ENCODE data around the gene PBX1. TPM values are rescaled to one million over a fixed set of nuclear protein-coding genes. Genes with fewer than 3 reads are reported as not detected.

The PBX1 gene
- polyA plus RNA-seq, 3 donors: 160 to 170 (median 165) TPM

DNA sequence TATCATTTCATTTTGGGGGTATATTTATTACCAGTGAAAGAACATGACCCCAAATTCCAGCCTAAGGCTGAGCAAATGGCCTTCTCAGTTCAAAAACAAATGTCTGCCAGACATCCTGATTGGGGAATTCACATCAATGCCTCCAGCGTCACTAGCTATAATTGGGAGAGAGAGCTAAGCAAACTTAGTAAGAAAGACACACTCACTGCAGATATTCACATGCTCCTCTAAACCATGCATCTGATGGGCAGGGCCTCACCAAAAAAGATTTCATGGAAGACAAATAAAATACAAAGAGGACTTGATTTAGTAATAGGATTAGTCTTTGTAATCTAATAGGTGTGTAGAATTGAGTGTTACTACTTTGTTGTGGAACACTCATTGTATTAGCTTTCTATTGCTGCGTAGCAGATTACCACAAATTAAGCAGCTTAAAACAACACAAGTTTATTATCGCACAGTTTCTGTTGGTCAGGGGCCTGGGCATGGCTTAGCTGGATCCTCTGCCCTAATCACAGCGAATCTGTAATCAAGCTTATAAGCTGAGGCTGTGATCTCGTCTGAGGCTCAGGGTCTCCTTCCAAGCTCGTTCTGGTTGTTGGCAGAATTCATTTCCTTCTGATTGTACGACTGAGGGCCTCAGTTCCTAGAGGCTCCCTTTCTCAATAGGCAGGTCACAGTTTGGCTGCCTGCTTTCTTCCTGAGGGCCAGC, 243.0 kb downstream of the PBX1 start:
- no peak for DNase-seq (ENCODE audit: extremely low read depth in 1 of 11, low read depth in 9 of 11, low spot score in 4 of 11)

DNA sequence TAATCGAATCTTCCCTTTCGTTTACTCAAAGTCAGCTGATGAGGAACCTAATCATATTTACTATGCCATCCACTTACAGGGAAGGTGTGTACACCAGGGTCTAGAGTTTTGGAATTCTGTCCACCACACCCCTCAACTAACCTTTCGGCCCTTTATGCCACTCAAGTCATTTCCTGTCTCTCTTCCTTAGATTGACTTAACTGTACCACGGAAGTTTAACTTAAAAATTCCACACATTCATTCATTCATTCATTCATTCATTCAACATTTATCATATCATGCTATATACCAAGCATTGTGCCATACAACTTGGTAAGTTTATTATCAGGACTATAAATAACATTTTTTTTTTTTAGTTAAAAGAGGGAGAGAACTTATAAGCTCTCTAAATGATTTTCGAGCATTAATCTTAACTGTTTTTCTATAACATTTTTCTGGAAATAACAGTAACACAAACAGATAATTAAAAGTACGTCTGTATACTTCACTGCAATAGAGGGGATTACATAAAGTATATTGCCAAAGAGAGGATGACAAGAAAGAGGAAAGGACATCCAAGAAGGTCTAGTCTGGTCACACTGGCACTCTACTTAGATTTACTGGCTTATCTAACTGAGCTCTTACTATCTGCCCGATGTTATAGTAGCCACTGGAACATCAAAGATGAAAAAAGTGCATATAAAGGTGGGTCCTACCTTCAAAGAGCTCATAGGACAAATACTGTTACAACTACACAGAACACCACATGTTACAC, 243.7 kb downstream of the PBX1 start:
- DNase-seq (ENCODE audit: extremely low read depth in 1 of 11, low read depth in 9 of 11, low spot score in 4 of 11): no peak

DNA sequence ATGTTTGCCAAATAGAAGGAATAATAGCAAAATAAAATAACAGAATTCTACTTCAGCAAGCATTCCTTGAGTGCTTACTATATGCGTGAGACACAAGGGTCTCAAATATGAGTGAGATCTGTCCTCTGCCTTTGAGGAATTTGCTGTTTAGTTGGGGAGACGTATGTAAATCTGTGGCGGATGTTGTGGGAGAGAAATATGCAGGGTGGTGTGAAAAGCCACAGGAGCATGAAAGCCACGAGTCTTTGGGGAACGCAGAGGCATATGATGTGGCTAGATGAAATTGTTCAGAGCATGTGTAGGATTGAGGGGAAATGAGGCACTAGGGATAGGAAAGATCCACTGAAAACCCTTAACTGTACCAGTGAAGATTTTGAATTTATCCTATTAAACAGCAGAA, 244.4 kb downstream of the PBX1 start:
- DNase-seq (ENCODE audit: extremely low read depth in 1 of 11, low read depth in 9 of 11, low spot score in 4 of 11): no peak

DNA sequence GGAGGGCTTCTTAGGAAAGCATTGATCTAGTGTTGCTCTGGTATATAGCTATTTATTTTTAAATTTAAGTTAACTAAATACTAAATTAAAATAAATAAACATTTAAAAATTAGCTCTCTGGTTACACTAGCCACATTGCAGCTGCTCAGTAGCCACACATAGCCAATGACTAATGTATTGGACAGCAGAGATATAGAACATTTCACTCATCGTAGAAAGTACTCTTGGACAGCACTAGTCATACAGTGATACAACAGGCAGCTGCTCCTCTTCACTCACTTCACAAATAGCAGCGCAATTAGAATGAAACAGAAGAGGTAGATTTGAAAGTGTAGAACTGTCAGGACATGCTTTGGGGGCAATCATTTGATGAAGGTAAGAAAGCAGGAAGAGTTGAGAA, 245.4 kb downstream of the PBX1 start:
- DNase-seq (ENCODE audit: extremely low read depth in 1 of 11, low read depth in 9 of 11, low spot score in 4 of 11): no peak

GRCh38 chr1:164805399-164805798, 246.4 kb downstream of the PBX1 start:
- DNase-seq (ENCODE audit: extremely low read depth in 1 of 11, low read depth in 9 of 11, low spot score in 4 of 11): no peak

- DNase-seq (ENCODE audit: extremely low read depth in 1 of 11, low read depth in 9 of 11, low spot score in 4 of 11): no peak
These were observed 247.5 kb downstream of the PBX1 start for GRCh38 chr1:164806531-164806930.

DNA sequence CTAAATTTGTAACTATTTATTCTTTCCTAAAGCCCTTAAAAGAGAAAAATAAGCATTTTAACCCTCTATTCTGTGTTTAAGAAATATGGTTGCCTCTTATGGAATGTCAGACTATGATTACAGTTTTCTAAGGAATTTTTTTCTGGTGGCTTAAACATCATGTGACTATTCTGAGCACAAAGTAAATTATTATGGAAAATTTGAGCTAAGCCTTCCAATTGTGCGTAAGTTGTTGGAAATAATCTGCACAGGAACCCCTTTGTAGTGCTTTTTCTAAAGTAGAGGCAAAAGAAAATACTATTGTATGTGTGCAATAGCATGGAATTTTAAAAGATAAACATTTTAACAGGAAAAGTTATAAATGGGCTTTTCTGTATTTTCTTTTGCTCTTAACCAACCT, 254.8 kb downstream of the PBX1 start:
- DNase-seq (ENCODE audit: extremely low read depth in 1 of 11, low read depth in 9 of 11, low spot score in 4 of 11): no peak

DNA sequence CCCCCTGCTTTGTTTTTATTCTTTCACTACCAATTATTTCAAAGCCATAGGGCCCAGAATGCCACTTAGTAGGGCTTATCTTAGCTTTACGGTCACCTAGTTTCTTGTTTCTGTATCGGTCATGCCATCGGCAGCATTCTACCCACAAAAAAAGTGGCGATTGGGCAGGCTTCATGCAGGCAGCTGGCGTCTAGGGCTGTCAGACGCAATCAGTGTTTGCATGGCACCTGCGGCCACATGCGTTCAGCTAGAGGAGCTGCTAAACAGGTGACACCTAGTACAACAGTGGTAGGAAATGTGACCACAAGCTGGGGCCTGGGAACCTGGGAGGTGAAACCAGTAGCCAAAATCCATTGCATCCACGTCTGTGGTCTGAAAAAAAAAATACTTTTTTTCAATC, 262.7 kb downstream of the PBX1 start:
- DNase-seq (ENCODE audit: extremely low read depth in 1 of 11, low read depth in 9 of 11, low spot score in 4 of 11): no peak

- DNase-seq (ENCODE audit: extremely low read depth in 1 of 11, low read depth in 9 of 11, low spot score in 4 of 11): no peak
These were observed 264.7 kb downstream of the PBX1 start for GRCh38 chr1:164823486-164824279.

GRCh38 chr1:164824542-164824941, 265.6 kb downstream of the PBX1 start:
- DNase-seq (ENCODE audit: extremely low read depth in 1 of 11, low read depth in 9 of 11, low spot score in 4 of 11): no peak

GRCh38 chr1:164830628-164831027, 271.6 kb downstream of the PBX1 start:
- DNase-seq (ENCODE audit: extremely low read depth in 1 of 11, low read depth in 9 of 11, low spot score in 4 of 11): no peak

GRCh38 chr1:164834641-164835040, 275.7 kb downstream of the PBX1 start:
- no peak for DNase-seq (ENCODE audit: extremely low read depth in 1 of 11, low read depth in 9 of 11, low spot score in 4 of 11)

DNA sequence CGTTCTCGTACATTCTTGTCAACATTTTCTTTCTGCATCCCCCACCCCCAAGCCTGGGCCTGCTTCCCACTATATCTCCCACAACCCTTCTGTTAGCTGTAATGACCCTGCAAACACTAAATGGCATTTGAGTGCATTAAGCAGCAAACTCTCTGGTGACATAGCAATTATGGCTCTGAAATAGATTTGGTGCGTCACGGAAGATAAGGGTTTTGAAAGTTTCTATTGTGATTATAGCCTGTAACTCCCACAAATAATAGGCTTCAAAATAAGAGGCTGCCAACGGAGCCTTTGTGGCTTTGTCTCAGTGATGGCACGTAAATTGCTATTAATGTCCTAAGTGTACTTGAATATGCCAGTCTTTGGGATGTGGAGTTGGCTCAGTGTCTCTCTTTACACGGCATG, 277.6 kb downstream of the PBX1 start:
- DNase-seq (ENCODE audit: extremely low read depth in 1 of 11, low read depth in 9 of 11, low spot score in 4 of 11): no peak

GRCh38 chr1:164838786-164839185, 279.8 kb downstream of the PBX1 start:
- no peak for DNase-seq (ENCODE audit: extremely low read depth in 1 of 11, low read depth in 9 of 11, low spot score in 4 of 11)

DNA sequence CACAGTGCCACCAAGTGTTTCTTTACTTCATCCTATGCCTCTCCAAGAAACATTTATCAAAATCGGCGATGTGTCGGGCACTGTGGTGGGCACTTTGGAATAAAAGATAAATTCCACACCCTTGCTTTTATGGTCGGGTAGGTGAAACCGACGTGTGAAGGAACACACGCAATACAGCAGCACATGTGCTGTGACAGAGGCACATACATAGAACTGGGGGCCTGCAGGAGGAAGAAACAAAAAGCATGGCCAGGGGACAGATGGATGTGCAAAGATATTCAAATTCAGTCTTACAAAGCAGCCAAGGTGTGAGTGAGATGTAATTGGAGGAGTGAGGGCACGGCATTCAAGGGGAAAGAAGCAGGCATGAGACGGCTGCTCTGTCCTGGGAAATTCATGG, 282.0 kb downstream of the PBX1 start:
- no peak for DNase-seq (ENCODE audit: extremely low read depth in 1 of 11, low read depth in 9 of 11, low spot score in 4 of 11)

- DNase-seq (ENCODE audit: extremely low read depth in 1 of 11, low read depth in 9 of 11, low spot score in 4 of 11): no peak
These were observed 282.9 kb downstream of the PBX1 start for GRCh38 chr1:164841702-164842465.

GRCh38 chr1:164842870-164843269, 283.9 kb downstream of the PBX1 start:
- no peak for DNase-seq (ENCODE audit: extremely low read depth in 1 of 11, low read depth in 9 of 11, low spot score in 4 of 11)

- DNase-seq (ENCODE audit: extremely low read depth in 1 of 11, low read depth in 9 of 11, low spot score in 4 of 11): no peak
These were observed 284.9 kb downstream of the PBX1 start for GRCh38 chr1:164843743-164844500.

All from renal cortex interstitium (tissue), 11 donors.